Thoracic aorta (tissue), 2 donors: ENCODE data around the gene CST1. TPM values are rescaled to one million over a fixed set of nuclear protein-coding genes. Genes with fewer than 3 reads are reported as not detected.
"Not testable (repeated sequence)": the region's sequence is repeated elsewhere in the genome, so short reads cannot be mapped to it uniquely, and the experiment has no call there.

Source experiments
- ATAC-seq: fragments of 150-250 bp; one replicate; pipeline ENCODE4 v1.8.0; 2017; ENCODE audit warnings: low read depth; ENCODE audit not compliant: insufficient number of reproducible peaks, low FRiP score
- DNase-seq: peaks from one replicate; pipeline ENCODE4 v3.0.0-alpha.2; 2020; ENCODE audit warnings: low spot score
- H3K27ac ChIP-seq, 2 donors: fragments of 200-600 bp; sonication (generic); 1 replicate in 1 of 2; 2 replicates in 1 of 2; pipeline ENCODE4 v1.5.1; 2016; ENCODE audit warnings: mild to moderate bottlenecking in 2 of 2, moderate library complexity in 2 of 2
- H3K27me3 ChIP-seq: fragments of 200-600 bp; sonication (generic); replicated peaks from 2 replicates; pipeline ENCODE4 v1.6.0; 2016; ENCODE audit warnings: mild to moderate bottlenecking; ENCODE audit not compliant: insufficient read depth
- H3K36me3 ChIP-seq: fragments of 200-600 bp; sonication (generic); one replicate; pipeline ENCODE4 v1.5.1; 2016
- H3K4me1 ChIP-seq, 2 donors: fragments of 200-600 bp; sonication (generic); 1 replicate in 1 of 2; 2 replicates in 1 of 2; pipeline versions ENCODE4 v1.5.1 to v1.6.0; 2016; ENCODE audit warnings: low read depth in 2 of 2, mild to moderate bottlenecking in 1 of 2; ENCODE audit not compliant: control insufficient read depth in 1 of 2
- H3K4me3 ChIP-seq: fragments of 200-600 bp; sonication (generic); 2 replicates; pipeline ENCODE4 v1.5.1; 2016; ENCODE audit warnings: mild to moderate bottlenecking
- H3K9me3 ChIP-seq: fragments of 200-600 bp; sonication (generic); 2 replicates; pipeline ENCODE4 v1.5.1; 2016
- CTCF ChIP-seq: fragments of 200-600 bp; sonication (generic); IDR thresholded peaks from one replicate; pipeline ENCODE4 v1.5.1; 2019; ENCODE audit warnings: antibody characterized with exemption
- total RNA-seq, 2 donors: library from RNA; depleted of rRNA; stranded (reverse); fragments of >200 nt; gene quantifications; one replicate each; pipeline versions ENCODE4 v1.1.0 to v1.2.3, GENCODE V29; 2016

The CST1 gene
- total RNA-seq, 2 donors from 2014 or later: not detected

- Histone ChIP-seq H3K4me3 (no peak overlapping the region), H3K4me1 (no peaks in the 10 kb centered on the region), H3K27ac (no peak overlapping the region), H3K9me3 (no peaks in the 10 kb centered on the region), H3K27me3 (no peaks in the 10 kb centered on the region), H3K36me3 (no peaks in the 10 kb centered on the region)
- peak; percentile 12 for TF ChIP-seq CTCF
- DNase-seq (no peak), ATAC-seq (no peak)
Measured at GRCh38 chr20:23782366-23782983, 31.7 kb upstream of the CST1 start.

DNA sequence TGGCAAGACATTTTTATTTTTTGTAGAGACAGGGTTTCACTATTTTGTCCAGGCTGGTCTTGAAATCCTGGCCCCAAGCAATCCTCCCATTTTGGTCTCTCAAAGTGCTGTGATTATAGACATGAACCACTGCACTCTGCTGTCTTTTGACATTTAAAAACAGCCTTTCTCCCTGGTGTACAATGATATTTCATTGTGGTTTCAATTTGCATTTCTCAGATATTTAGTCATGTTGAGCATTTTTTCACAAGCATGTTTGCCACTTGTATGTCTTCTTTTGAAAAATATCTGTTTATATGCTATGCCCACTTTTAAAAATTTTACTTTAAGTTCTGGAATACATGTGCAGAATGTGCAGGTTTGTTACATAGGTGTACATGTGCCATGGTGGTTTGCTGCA, 27.9 kb upstream of the CST1 start:
- not testable (repeated sequence) for H3K4me3 ChIP-seq, ATAC-seq, H3K27me3 ChIP-seq, H3K9me3 ChIP-seq, H3K27ac ChIP-seq, DNase-seq, H3K36me3 ChIP-seq, H3K4me1 ChIP-seq

- H3K9me3 ChIP-seq, H3K4me1 ChIP-seq, ATAC-seq, H3K27me3 ChIP-seq, DNase-seq, H3K4me3 ChIP-seq, H3K27ac ChIP-seq, H3K36me3 ChIP-seq: not testable (repeated sequence)
Measured at GRCh38 chr20:23777380-23777779, 26.6 kb upstream of the CST1 start.

GRCh38 chr20:23776067-23776771, 25.5 kb upstream of the CST1 start:
- Histone ChIP-seq H3K27ac (no peak overlapping the region), H3K4me1 (no peaks in the 10 kb centered on the region), H3K9me3 (no peaks in the 10 kb centered on the region), H3K4me3 (no peak overlapping the region), H3K27me3 (no peaks in the 10 kb centered on the region), H3K36me3 (no peaks in the 10 kb centered on the region)
- no peak for DNase-seq
- ATAC-seq: no peak
- TF ChIP-seq CTCF: no peak

- ATAC-seq (no peak), DNase-seq (no peak)
- Histone ChIP-seq H3K4me3 (no peak overlapping the region), H3K9me3 (no peaks in the 10 kb centered on the region), H3K27ac (no peak overlapping the region), H3K4me1 (no peaks in the 10 kb centered on the region), H3K27me3 (no peaks in the 10 kb centered on the region), H3K36me3 (no peaks in the 10 kb centered on the region)
- no peak for TF ChIP-seq CTCF
Measured at GRCh38 chr20:23774081-23774480, 23.3 kb upstream of the CST1 start.

DNA sequence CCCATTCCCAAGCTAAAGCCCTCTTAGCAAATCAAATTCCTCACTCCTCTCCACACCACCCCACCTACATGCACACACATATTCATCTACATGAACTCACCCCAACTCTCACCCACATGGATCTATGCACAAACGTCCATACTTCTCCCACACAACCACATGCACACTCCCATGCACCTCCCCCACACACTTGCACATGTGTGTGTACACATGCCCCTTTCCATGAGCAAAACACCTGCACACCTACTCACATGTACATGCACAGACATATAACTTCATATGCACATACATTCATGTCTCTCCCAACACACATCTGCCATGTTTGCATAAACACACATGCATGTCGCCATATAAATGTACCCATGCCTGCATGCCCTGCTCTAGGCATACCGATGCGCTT, 22.8 kb upstream of the CST1 start:
- no peaks in the 10 kb centered on the region for H3K27me3 ChIP-seq
- H3K9me3 ChIP-seq: no peaks in the 10 kb centered on the region
- no peak overlapping the region for H3K27ac ChIP-seq
- H3K4me1 ChIP-seq: no peaks in the 10 kb centered on the region
- no peak for ATAC-seq
- no peaks in the 10 kb centered on the region for H3K36me3 ChIP-seq
- H3K4me3 ChIP-seq: no peak overlapping the region
- no peak for DNase-seq
- no peak for TF ChIP-seq CTCF
